Ureter (tissue), 1 donor: Measurements from ENCODE around the gene ZNF775. TPM values are rescaled to one million over a fixed set of nuclear protein-coding genes. Genes with fewer than 3 reads are reported as not detected.

ENCODE experiments used
- DNase-seq: peaks from one replicate; pipeline ENCODE4 v3.0.0-alpha.2; 2020; ENCODE audit warnings: low spot score
- total RNA-seq: library from RNA; stranded (reverse); gene quantifications from one replicate; pipeline ENCODE4 v1.2.4, GENCODE V29; 2023
- donor health status: DM: yes; HTN: yes; CAD: no.

ZNF775 gene
- total RNA-seq, 1 donor from 2014 or later: 3.6 TPM

DNA sequence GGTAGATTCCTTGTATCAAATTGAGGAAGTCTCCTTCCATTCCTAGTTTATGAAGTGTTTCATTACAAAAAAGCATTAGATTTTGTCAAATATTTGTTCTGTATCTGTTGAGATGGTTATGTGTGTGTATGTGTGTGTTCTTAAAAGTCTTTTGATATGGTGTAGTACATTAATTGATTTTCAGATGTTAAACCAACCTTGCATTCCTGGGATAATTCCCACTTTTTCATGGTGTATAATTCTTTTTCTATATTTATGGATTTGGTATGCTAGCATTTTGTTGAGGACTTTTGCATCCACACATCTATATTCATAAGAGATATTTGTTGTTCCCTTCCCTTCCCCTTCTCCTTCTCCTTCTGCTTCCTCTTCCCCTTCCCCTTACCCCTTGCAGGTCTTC is 62.4 kb downstream of the ZNF775 start:
- DNase-seq: no peak

DNA sequence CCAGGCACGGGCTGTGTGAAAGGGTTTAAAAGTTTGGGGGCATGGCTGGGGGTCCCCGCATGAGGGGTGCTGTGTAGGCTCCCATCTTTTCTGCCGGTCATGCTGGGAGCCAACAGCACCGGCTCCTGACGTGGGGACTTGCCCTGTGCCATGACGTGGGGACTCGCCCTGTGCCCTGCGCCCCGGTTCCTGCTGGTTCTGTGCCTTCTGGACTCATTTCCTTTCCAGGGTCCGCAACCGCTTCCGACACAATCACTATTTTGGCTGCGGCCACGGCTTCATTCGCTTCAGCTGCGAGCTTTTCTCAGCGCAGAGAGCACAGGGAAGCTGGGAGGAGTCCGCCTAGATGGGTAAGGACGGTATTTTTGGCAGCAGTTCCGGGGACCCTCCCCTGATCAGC is 63.7 kb downstream of the ZNF775 start:
- no peak for DNase-seq

DNA sequence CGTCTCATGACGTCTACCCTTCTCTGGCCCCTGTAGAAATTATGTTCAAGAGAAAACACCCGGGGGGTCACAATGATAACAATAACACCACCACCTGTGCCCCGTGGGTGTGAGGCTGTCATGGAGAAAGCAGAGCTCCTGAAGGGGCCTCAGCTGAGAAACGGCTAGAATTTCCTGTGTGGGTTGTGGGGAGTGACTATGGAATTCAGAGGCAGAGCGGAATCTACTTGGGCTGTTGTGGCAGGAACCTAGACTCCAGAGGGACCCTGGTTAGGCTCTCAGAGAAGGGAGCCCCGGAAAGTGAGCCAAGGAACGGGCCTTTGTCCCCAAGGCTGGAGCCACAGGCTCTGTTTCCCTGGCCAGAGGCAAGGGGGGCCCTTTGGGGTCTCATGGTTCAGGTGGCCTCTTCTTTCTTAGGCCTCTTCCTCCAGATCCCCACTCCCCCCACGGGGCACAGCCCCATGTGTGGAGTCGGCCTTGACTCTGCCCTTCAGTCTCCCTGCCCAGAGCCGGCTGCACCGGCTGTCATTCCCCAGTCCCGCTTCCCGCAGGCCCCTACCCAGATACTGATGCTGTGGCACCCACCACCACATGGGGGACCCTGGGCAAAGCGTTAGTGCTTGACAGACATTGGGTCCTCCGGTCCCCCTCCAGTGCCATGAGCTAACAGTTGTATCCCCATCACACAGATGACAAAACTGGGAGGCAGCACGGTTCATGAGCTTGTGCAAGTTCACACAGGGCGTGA is 64.8 kb downstream of the ZNF775 start:
- DNase-seq: no peak

DNA sequence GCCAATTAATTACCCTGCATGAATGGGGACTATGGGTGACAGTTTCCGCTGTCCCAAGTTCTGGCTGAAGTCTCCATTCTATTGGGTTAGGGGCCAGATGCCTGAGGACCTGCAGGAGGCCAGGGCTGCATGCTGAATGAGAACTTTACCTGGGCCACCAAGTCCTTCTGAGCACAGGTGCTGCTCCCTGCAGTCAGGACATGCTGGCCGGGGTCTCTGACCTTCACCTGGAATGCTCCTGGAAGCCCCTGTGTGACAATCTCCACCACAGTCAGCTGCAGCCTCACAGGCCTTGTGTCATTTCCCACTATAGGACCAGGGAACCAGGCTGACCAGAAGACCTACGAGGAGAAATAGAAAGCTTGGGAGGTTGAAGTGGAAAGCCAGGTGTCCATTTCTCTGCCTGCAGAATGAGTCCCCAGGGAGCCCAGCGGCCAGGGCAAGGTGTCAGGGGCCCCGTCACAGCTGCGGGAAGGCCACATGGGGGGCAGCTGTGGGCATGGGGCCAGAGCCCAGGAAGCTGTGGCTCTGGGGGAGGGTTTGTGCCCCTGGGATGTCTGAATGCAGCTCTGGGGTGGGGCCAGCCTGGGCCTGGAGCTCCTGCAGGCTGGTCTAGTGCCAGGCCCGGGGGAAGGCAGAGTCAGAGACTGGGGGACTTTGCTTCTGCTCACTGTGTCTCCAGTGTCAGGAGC is 65.7 kb downstream of the ZNF775 start:
- no peak for DNase-seq

DNA sequence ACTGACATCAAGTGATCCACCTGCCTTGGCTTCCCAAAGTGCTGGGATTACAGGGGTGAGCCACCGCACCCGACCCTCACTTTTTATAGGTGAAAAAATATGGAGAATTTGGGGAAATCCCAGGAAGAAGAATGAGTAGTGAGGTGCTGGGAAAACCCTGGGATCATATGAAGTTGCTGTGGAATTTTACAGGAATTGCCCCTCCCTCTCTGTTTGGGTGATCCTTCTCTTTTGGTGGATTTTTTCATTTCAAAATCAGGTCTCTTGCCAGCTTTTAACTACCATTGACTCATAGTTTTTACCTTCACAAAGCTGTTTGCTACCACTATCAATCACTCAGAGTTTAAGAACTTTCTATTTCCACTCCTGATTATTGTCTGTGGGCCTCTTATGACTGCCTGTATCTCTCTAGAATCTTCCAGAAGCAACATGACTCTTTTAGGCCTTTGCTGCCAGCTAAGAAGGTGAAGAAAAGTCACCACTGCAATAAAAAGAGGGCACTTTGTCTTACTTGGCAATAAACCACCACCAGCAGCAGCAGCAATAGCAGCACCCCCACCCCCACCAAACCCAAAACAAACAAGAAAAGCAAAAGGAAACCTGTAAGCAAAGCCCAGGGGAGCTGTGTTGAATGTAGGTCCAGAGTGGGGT is 67.3 kb downstream of the ZNF775 start:
- DNase-seq: no peak

Other genes starting within 250 kb of the ZNF775 start
- gene LRRC61, start 56.0 kb upstream of the ZNF775 start, total RNA-seq: 14.1 TPM
- gene ACTR3C, start 55.8 kb upstream of the ZNF775 start, total RNA-seq: 18.2 TPM
- 91.0 TPM for gene RARRES2, start 37.7 kb upstream of the ZNF775 start, total RNA-seq
- gene REPIN1, start 10.5 kb upstream of the ZNF775 start, total RNA-seq: 117 TPM
- gene GIMAP8, start 71.3 kb downstream of the ZNF775 start, total RNA-seq: 13.6 TPM
- 24.5 TPM for gene GIMAP7, start 135.5 kb downstream of the ZNF775 start, total RNA-seq
- 23.5 TPM for gene GIMAP4, start 188.1 kb downstream of the ZNF775 start, total RNA-seq